HepG2 (cell line): ENCODE data around the gene YWHAE. TPM values are rescaled to one million over a fixed set of nuclear protein-coding genes. Genes with fewer than 3 reads are reported as not detected.

Experiments
- ATAC-seq: fragments of 200-7000 bp; cut with Tn5 transposase; 3 replicates; pipeline ENCODE4 v1.9.1; 2020; ENCODE audit warnings: mild to moderate bottlenecking, moderate library complexity
- Bru-seq: library from RNA; stranded (reverse); fragments of 400-500 nt; gene quantifications from one replicate; lab custom pipeline; 2021; lab: Mats Ljungman, UMichigan
- BruChase-seq, 2 experiments: library from RNA; stranded (reverse); fragments of 400-500 nt; gene quantifications; one replicate each; lab custom pipeline; 2021; lab: Mats Ljungman, UMichigan
- BruUV-seq: library from RNA; stranded (reverse); fragments of 400-500 nt; replicated peaks from 2 replicates; lab custom pipeline; 2021; lab: Mats Ljungman, UMichigan
- CTCF ChIA-PET: fragments of 300-600 bp; formaldehyde crosslinking; extraction: SDS; loops from one replicate; lab custom pipeline; 2021; ENCODE audit warnings: low total read pairs, inconsistent platforms, low intra/inter-chr PET ratio; lab: Yijun Ruan, JAX
- POLR2A ChIA-PET: fragments of 350-600 bp; sonication (Branson Sonifier 250); formaldehyde crosslinking; loops from one replicate; lab custom pipeline; 2020; ENCODE audit warnings: antibody characterized with exemption, inconsistent platforms; lab: Yijun Ruan, JAX
- DNase-seq: peaks from one replicate; pipeline ENCODE4 v3.0.0-alpha.2; 2015; ENCODE audit warnings: low spot score
- FAIRE-seq: peaks from 3 replicates; lab custom pipeline; 2011; peaks lifted over from hg19 to GRCh38; lab: Jason Lieb, UNC
- H2AFZ ChIP-seq: one replicate; pipeline ENCODE4 v1.6.1; 2011; ENCODE audit warnings: low read length, inconsistent platforms
- H3K27ac ChIP-seq: fragments of 300-600 bp; 3 replicates; pipeline ENCODE4 v1.8.0; 2011; ENCODE audit warnings: mixed run types, mild to moderate bottlenecking, mixed read lengths, low read length, inconsistent platforms; ENCODE audit not compliant: insufficient read depth; ENCODE audit errors: extremely low read length
- H3K27me3 ChIP-seq, 2 experiments: fragments of 200-600 bp in 1 of 2; 2 replicates in 1 of 2; 3 replicates in 1 of 2; pipeline versions ENCODE4 v1.6.0 to v1.8.0; 2011; ENCODE audit warnings: low read length in 2 of 2, mild to moderate bottlenecking in 2 of 2, moderate library complexity in 2 of 2, inconsistent platforms in 1 of 2; ENCODE audit not compliant: insufficient read depth in 2 of 2, control insufficient read depth in 1 of 2
- H3K36me3 ChIP-seq, 2 experiments: fragments of 200-600 bp in 1 of 2; replicated peaks in 1 of 2; 2 replicates in 1 of 2; 3 replicates in 1 of 2; pipeline versions ENCODE4 v1.5.1 to v1.8.0; 2011; ENCODE audit warnings: low read length in 2 of 2, inconsistent platforms in 1 of 2; ENCODE audit not compliant: insufficient read depth in 2 of 2, control insufficient read depth in 1 of 2
- H3K4me1 ChIP-seq: 2 replicates; pipeline ENCODE4 v1.5.1; 2012; ENCODE audit warnings: low read length, inconsistent platforms; ENCODE audit not compliant: insufficient read depth
- H3K4me2 ChIP-seq: 2 replicates; pipeline ENCODE4 v1.6.0; 2011; ENCODE audit warnings: low read depth, low read length, inconsistent platforms
- H3K4me3 ChIP-seq, 3 experiments: fragments of 200-600 bp in 1 of 3; sonication (generic), shearing (Covaris generic) in 1 of 3; replicated peaks in 1 of 3; 2 replicates each; pipeline ENCODE4 v1.5.1; 2011 to 2016; ENCODE audit warnings: low read length in 3 of 3, inconsistent platforms in 2 of 3, low read depth in 2 of 3, mild to moderate bottlenecking in 2 of 3, control low read depth in 1 of 3, mixed read lengths in 1 of 3; ENCODE audit not compliant: insufficient read depth in 1 of 3
- H3K79me2 ChIP-seq: one replicate; pipeline ENCODE4 v1.6.1; 2011; ENCODE audit warnings: low read length, inconsistent platforms; ENCODE audit not compliant: insufficient read depth
- H3K9ac ChIP-seq: 2 replicates; pipeline ENCODE4 v1.6.0; 2011; ENCODE audit warnings: mild to moderate bottlenecking, low read depth, low read length, inconsistent platforms; ENCODE audit not compliant: insufficient read depth
- H3K9me3 ChIP-seq: 2 replicates; pipeline ENCODE4 v1.5.1; 2012; ENCODE audit warnings: mild to moderate bottlenecking, low read length
- H4K20me1 ChIP-seq: 2 replicates; pipeline ENCODE4 v1.6.0; 2011; ENCODE audit warnings: inconsistent platforms, mild to moderate bottlenecking, low read length, moderate library complexity; ENCODE audit not compliant: insufficient read depth
- EED ChIP-seq: sonication (generic); formaldehyde crosslinking; IDR thresholded peaks from 2 replicates; pipeline ENCODE4 v1.5.0; 2020; ENCODE audit warnings: mild to moderate bottlenecking, missing genetic modification reagents
- IRX3 ChIP-seq: sonication (generic); formaldehyde crosslinking; IDR thresholded peaks from 2 replicates; pipeline ENCODE4 v1.8.1; 2023; ENCODE audit warnings: mild to moderate bottlenecking, low read depth, missing genetic modification reagents, borderline replicate concordance
- NFYB ChIP-seq: sonication (generic); formaldehyde crosslinking; IDR thresholded peaks from 2 replicates; pipeline ENCODE4 v1.4.0; 2020; ENCODE audit warnings: missing genetic modification reagents
- RFX1 ChIP-seq: fragments of 450-650 bp; IDR thresholded peaks from 2 replicates; pipeline ENCODE4 v1.6.1; 2017
- SAP130 ChIP-seq: IDR thresholded peaks from 2 replicates; pipeline ENCODE4 v1.6.1; 2016; ENCODE audit warnings: low read depth
- SIX1 ChIP-seq: sonication (generic); formaldehyde crosslinking; IDR thresholded peaks from 2 replicates; pipeline ENCODE4 v1.4.0; 2020; ENCODE audit warnings: missing genetic modification reagents, borderline replicate concordance
- ZMAT5 ChIP-seq: sonication (generic); formaldehyde crosslinking; IDR thresholded peaks from 2 replicates; pipeline ENCODE4 v1.5.0; 2020; ENCODE audit warnings: mild to moderate bottlenecking, low read depth, missing genetic modification reagents, borderline replicate concordance
- ZNF274 ChIP-seq: sonication (generic); formaldehyde crosslinking; IDR thresholded peaks from 2 replicates; pipeline ENCODE4 v1.5.1; 2020; ENCODE audit warnings: mild to moderate bottlenecking, missing genetic modification reagents
- ZNF367 ChIP-seq: sonication (generic); formaldehyde crosslinking; IDR thresholded peaks from 2 replicates; pipeline ENCODE4 v1.4.0; 2020; ENCODE audit warnings: missing genetic modification reagents, borderline replicate concordance
- ZNF678 ChIP-seq: sonication (generic); formaldehyde crosslinking; IDR thresholded peaks from 2 replicates; pipeline ENCODE4 v1.4.0; 2020; ENCODE audit warnings: mild to moderate bottlenecking, missing genetic modification reagents
- ZNF816 ChIP-seq: sonication (generic); formaldehyde crosslinking; IDR thresholded peaks from 2 replicates; pipeline ENCODE4 v1.8.0; 2022; ENCODE audit warnings: missing genetic modification reagents, mild to moderate bottlenecking, borderline replicate concordance
- ZSCAN22 ChIP-seq: sonication (generic); formaldehyde crosslinking; IDR thresholded peaks from 2 replicates; pipeline ENCODE4 v1.4.0; 2020; ENCODE audit warnings: mild to moderate bottlenecking, missing genetic modification reagents
- WGBS: methylation state at CpG from one replicate; pipeline ENCODE4 v1.1.6; 2017; ENCODE audit warnings: low lambda C conversion rate; 5-methylcytosine and 5-hydroxymethylcytosine counted together
- in situ Hi-C: cut with HindIII; loops from 2 replicates; pipeline ENCODE4 v1.10.0; 2017; ENCODE audit warnings: low pct_unique_long_range_greater_than_20kb; ENCODE audit not compliant: extremely low pct_ligation_motif_present
- intact Hi-C: fragments of 100-400 bp; cut with micrococcal nuclease; formaldehyde crosslinking; loops from one replicate; pipeline ENCODE4 v1.10.0; 2022; ENCODE audit not compliant: unreplicated experiment
- long read RNA-seq, 2 experiments: library from RNA in 1 of 2; library from polyadenylated mRNA in 1 of 2; stranded (forward) in 1 of 2; unstranded in 1 of 2; transcript quantifications; one replicate each; pipeline ENCODE4 v2.0.0, GENCODE V29; 2019 to 2022
- polyA minus RNA-seq, 3 experiments: library from RNA; depleted of rRNA, polyadenylated mRNA; stranded (reverse); fragments of >200 nt; gene quantifications; 2 replicates each; pipeline ENCODE4 v1.2.3, GENCODE V29; 2011; ENCODE audit warnings: low replicate concordance in 1 of 3
- polyA plus RNA-seq, 8 experiments: library from polyadenylated mRNA; depleted of rRNA in 3 of 8; stranded (reverse) in 7 of 8; unstranded in 1 of 8; fragments of >200 nt; fragmentation: Illumina TruSeq in 4 of 8; extraction: Trizol in 4 of 8; gene quantifications; 2 replicates each; pipeline versions ENCODE4 v1.2.1 to v1.2.3, GENCODE V29; 2011 to 2016; ENCODE audit warnings: low read depth in 4 of 8, missing spikeins in 1 of 8, mixed read lengths in 1 of 8; ENCODE audit not compliant: insufficient read depth in 1 of 8
- total RNA-seq, 5 experiments: library from RNA; depleted of rRNA; stranded (reverse); fragments of >200 nt; fragmentation: Illumina TruSeq; extraction: Trizol; gene quantifications; 2 replicates each; pipeline ENCODE4 v1.2.3, GENCODE V29; 2016; ENCODE audit warnings: low read depth in 1 of 5
- TF ChIP-seq, protein P1 (sequence below): IDR thresholded peaks from 2 replicates; pipeline ENCODE4 v1.6.1; 2016; ENCODE audit warnings: control low read depth
- TF ChIP-seq, protein P2 (sequence below): sonication (generic); formaldehyde crosslinking; IDR thresholded peaks from 2 replicates; pipeline ENCODE4 v1.4.0; 2020; ENCODE audit warnings: mild to moderate bottlenecking, missing genetic modification reagents, borderline replicate concordance

Gene YWHAE
- total RNA-seq (2016; rRNA removed; fragmentation: Illumina TruSeq; extraction: Trizol) (256 and 504 TPM in 2 replicates), polyA plus RNA-seq (2011; rRNA removed) (249 and 335 TPM in 2 replicates), polyA minus RNA-seq (2011; rRNA and poly(A)+ RNA removed; ENCODE audit: low replicate concordance) (266 and 357 TPM in 2 replicates), Bru-seq, nascent RNA (percentile 92 among the genes with signal in this experiment), BruChase-seq, experiment 1, labeled RNA remaining after a 6-hour chase (percentile 97 among the genes with signal in this experiment), BruChase-seq, experiment 2, labeled RNA remaining after a 2-hour chase (percentile 93 among the genes with signal in this experiment)
- 47.1 and 52.6 TPM in 2 replicates for total RNA-seq (2016; cell fraction: cytosol; rRNA removed; fragmentation: Illumina TruSeq; extraction: Trizol; ENCODE audit: low read depth)
- total RNA-seq (2016; cell fraction: insoluble cytoplasmic fraction; rRNA removed; fragmentation: Illumina TruSeq; extraction: Trizol): 277 and 538 TPM in 2 replicates
- 139 and 150 TPM in 2 replicates for total RNA-seq (2016; cell fraction: membrane; rRNA removed; fragmentation: Illumina TruSeq; extraction: Trizol)
- total RNA-seq (2016; cell fraction: nucleus; rRNA removed; fragmentation: Illumina TruSeq; extraction: Trizol): 149 and 165 TPM in 2 replicates
- 317 and 360 TPM in 2 replicates for polyA plus RNA-seq (2011; cell fraction: cytosol; rRNA removed)
- polyA plus RNA-seq (2011; cell fraction: nucleus; rRNA removed): 61.1 and 72.7 TPM in 2 replicates
- 349 and 597 TPM in 2 replicates for polyA plus RNA-seq (2012)
- 53.7 and 53.8 TPM in 2 replicates for polyA plus RNA-seq (2016; cell fraction: cytosol; fragmentation: Illumina TruSeq; extraction: Trizol; ENCODE audit: low read depth)
- 882 and 909 TPM in 2 replicates for polyA plus RNA-seq (2016; cell fraction: insoluble cytoplasmic fraction; fragmentation: Illumina TruSeq; extraction: Trizol; ENCODE audit: low read depth)
- polyA plus RNA-seq (2016; cell fraction: membrane; fragmentation: Illumina TruSeq; extraction: Trizol; ENCODE audit: low read depth): 149 and 156 TPM in 2 replicates
- polyA plus RNA-seq (2016; cell fraction: nucleus; fragmentation: Illumina TruSeq; extraction: Trizol; ENCODE audit: insufficient read depth, low read depth): 279 and 293 TPM in 2 replicates
- 327 and 341 TPM in 2 replicates for polyA minus RNA-seq (2011; cell fraction: cytosol; rRNA and poly(A)+ RNA removed)
- polyA minus RNA-seq (2011; cell fraction: nucleus; rRNA and poly(A)+ RNA removed): 88.1 and 126 TPM in 2 replicates
- long read RNA-seq, experiment 1, transcript YWHAE-201 (6 exons, 2,211 nt): major isoform, 284 of 484 reads
- long read RNA-seq, experiment 1, transcript YWHAE-205 (2 exons, 465 nt): minor isoform, 6 of 484 reads
- long read RNA-seq, experiment 1, partial matches to known transcripts: 7 of 484 reads
- long read RNA-seq, experiment 1, other reads (novel, unspliced or antisense): 183 of 484 reads
- long read RNA-seq, experiment 2, transcript YWHAE-201 (6 exons, 2,211 nt): major isoform, 447 of 813 reads
- long read RNA-seq, experiment 2, transcript YWHAE-208 (7 exons, 1,818 nt): minor isoform, 12 of 813 reads
- long read RNA-seq, experiment 2, partial matches to known transcripts: 82 of 813 reads
- long read RNA-seq, experiment 2, other reads (novel, unspliced or antisense): 267 of 813 reads

DNA sequence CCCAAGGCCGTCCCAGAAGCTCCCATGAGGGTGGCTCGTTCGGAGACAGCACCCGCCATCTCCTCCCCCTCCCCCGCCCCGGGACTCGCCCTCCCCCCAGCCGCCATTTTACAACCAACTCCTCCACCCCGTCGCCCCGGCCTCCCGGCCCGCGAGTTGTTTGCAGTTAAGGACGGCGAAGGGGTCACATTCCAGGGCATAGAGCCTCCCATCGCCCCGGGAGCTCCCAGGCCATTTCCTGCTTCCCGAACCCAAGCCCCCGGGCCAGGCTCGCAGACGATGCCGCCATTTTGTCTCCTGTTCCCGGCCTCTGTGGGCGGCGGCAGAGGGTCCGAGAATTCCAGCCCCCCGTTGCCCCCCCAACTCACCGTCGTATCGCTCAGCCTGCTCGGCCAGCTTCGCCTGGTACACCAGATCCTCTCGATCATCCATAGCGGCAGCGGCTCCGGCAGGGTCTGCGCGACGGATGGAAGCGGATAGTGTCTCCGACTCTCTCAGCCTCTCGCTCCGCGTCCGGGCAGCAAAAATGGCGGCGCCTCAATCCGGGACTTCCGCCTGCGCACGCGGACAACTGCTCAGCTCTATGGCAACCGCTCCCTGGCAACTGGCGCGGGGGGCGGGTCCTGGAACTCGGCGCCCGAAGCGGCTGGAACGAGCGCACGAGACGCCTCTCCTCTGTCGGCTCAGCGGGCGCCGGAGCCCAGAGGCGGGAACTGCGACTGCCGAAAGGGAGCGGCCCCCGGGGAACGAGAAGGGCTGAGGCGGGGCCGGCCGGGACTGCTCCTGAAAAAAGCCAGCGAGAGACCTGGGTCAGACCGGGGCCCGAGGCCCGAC is at the start of gene YWHAE:
Gene YWHAE (minus strand): TSS at position 544 of the 834 bp plus-strand sequence. CDS start 112 bp downstream, at position 432.
- peaks cover 41% of the 10 kb centered on the region for H4K20me1 ChIP-seq
- no peak within 1 kb of the TSS for H2AFZ ChIP-seq
- BruUV-seq: no TSS peak
- DNase-seq (peak; percentile 89), FAIRE-seq (no peak), ATAC-seq (peak; percentile 93)
- ChIA-PET POLR2A (interaction anchor here (0.8 to 2.1 kb wide), 9 partner anchors 8 to 116 kb away, joined by 3 to 12 read pairs (median 4); partner anchors contain the start of gene INPP5K), CTCF (no interaction called here)
- peak within 1 kb of the TSS; percentile 87 for H3K9ac ChIP-seq
- no peaks in the 10 kb centered on the region; a peak in 2 of 5 replicates for H3K27me3 ChIP-seq
- 2% methylated on average over 32 of the region's 82 CpGs for WGBS
- peaks cover 3 to 5% of the 10 kb centered on the region in 2 experiments; a peak in 2 of 5 replicates for H3K36me3 ChIP-seq
- peaks cover 51% of the 10 kb centered on the region for H3K79me2 ChIP-seq
- in situ Hi-C loops (no loop called here), intact Hi-C loops (no loop called here)
- peak within 1 kb of the TSS; percentile 88 to 100 (median 90) for H3K4me3 ChIP-seq
- H3K27ac ChIP-seq: peak within 1 kb of the TSS; percentile 98
- peak within 1 kb of the TSS; percentile 78 for H3K4me2 ChIP-seq
- peaks cover 58% of the 10 kb centered on the region for H3K4me1 ChIP-seq
- H3K9me3 ChIP-seq: no peaks in the 10 kb centered on the region
- TF ChIP-seq ZNF367: no peak
- TF ChIP-seq ZNF678 (CRISPR knock-in tag): no peak
- no peak for TF ChIP-seq ZMAT5 (CRISPR knock-in tag)
- TF ChIP-seq ZNF816 (CRISPR knock-in tag): peak; percentile 80; the same call in 1 of the 2 replicates
- no peak for TF ChIP-seq NFYB (CRISPR knock-in tag)
- TF ChIP-seq, protein P1, sequence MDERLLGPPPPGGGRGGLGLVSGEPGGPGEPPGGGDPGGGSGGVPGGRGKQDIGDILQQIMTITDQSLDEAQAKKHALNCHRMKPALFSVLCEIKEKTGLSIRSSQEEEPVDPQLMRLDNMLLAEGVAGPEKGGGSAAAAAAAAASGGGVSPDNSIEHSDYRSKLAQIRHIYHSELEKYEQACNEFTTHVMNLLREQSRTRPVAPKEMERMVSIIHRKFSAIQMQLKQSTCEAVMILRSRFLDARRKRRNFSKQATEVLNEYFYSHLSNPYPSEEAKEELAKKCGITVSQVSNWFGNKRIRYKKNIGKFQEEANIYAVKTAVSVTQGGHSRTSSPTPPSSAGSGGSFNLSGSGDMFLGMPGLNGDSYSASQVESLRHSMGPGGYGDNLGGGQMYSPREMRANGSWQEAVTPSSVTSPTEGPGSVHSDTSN (CRISPR knock-in tag): no peak
- TF ChIP-seq, protein P2, sequence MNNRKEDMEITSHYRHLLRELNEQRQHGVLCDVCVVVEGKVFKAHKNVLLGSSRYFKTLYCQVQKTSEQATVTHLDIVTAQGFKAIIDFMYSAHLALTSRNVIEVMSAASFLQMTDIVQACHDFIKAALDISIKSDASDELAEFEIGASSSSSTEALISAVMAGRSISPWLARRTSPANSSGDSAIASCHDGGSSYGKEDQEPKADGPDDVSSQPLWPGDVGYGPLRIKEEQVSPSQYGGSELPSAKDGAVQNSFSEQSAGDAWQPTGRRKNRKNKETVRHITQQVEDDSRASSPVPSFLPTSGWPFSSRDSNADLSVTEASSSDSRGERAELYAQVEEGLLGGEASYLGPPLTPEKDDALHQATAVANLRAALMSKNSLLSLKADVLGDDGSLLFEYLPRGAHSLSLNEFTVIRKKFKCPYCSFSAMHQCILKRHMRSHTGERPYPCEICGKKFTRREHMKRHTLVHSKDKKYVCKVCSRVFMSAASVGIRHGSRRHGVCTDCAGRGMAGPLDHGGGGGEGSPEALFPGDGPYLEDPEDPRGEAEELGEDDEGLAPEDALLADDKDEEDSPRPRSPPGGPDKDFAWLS (CRISPR knock-in tag): no peak
- peak; percentile 99 for TF ChIP-seq SAP130 (CRISPR knock-in tag)
- peak; percentile 96 for TF ChIP-seq RFX1
- no peak for TF ChIP-seq IRX3 (CRISPR knock-in tag)
- no peak for TF ChIP-seq ZSCAN22 (CRISPR knock-in tag)
- TF ChIP-seq ZNF274 (CRISPR knock-in tag): 0 out of 2 replicates have a peak, but pooled peaks have one; percentile 36
- no peak for TF ChIP-seq SIX1 (CRISPR knock-in tag)
- TF ChIP-seq EED (CRISPR knock-in tag): peak; percentile 64; the same call in 1 of the 2 replicates
